Astrocyte of the spinal cord (primary cell): ENCODE measurements around the gene MPND.

Experiments used
- DNase-seq: peaks from one replicate; pipeline ENCODE4 v3.0.0; 2011; ENCODE audit warnings: low read depth, low spot score
- H3K4me3 ChIP-seq: 2 replicates; pipeline ENCODE4 v1.5.1; 2011; ENCODE audit warnings: low read depth, mild to moderate bottlenecking, low read length, moderate library complexity
- in situ Hi-C: cut with HindIII; loops from 2 replicates; pipeline ENCODE4 v1.10.0; 2017; ENCODE audit warnings: low sequenced_read_pairs
- TF ChIP-seq, protein P1 (sequence below): IDR thresholded peaks from 2 replicates; pipeline ENCODE4 v1.5.1; 2012; ENCODE audit warnings: low read depth, mild to moderate bottlenecking, low read length, inconsistent platforms

The MPND gene

DNA sequence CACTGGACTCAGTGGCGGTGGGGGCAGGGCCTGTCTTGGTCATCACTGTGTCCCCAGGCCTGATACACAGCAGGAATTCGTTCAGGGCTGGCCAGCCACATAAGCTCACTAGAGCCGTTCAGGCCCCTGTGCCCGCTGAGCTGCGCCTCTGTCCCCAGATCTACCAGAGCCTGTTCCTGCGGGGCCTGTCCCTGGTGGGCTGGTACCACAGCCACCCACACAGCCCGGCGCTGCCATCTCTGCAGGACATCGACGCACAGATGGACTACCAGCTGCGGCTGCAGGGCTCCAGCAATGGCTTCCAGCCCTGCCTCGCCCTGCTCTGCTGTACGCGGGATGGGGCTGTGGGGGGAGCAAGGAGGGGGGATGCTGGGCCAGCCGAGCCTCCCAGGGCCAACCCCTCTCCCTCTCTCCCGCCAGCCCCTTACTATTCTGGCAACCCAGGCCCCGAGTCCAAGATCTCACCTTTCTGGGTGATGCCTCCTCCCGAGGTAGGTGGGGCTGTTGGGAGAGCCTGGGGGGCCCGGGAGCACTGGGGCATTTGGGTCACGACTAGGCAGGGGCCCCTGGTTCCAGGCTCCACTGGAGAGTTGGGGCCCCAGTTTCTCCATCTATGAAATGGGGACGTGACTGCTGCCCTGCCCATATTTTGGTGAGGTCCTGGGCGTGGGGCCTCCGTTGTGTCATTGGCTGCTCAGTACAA, 13.9 kb downstream of the MPND start:
- in situ Hi-C loops, result no loop called here
- no peak for DNase-seq
- no peak overlapping the region for H3K4me3 ChIP-seq
- TF ChIP-seq, protein P1, sequence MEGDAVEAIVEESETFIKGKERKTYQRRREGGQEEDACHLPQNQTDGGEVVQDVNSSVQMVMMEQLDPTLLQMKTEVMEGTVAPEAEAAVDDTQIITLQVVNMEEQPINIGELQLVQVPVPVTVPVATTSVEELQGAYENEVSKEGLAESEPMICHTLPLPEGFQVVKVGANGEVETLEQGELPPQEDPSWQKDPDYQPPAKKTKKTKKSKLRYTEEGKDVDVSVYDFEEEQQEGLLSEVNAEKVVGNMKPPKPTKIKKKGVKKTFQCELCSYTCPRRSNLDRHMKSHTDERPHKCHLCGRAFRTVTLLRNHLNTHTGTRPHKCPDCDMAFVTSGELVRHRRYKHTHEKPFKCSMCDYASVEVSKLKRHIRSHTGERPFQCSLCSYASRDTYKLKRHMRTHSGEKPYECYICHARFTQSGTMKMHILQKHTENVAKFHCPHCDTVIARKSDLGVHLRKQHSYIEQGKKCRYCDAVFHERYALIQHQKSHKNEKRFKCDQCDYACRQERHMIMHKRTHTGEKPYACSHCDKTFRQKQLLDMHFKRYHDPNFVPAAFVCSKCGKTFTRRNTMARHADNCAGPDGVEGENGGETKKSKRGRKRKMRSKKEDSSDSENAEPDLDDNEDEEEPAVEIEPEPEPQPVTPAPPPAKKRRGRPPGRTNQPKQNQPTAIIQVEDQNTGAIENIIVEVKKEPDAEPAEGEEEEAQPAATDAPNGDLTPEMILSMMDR, result no peak

DNA sequence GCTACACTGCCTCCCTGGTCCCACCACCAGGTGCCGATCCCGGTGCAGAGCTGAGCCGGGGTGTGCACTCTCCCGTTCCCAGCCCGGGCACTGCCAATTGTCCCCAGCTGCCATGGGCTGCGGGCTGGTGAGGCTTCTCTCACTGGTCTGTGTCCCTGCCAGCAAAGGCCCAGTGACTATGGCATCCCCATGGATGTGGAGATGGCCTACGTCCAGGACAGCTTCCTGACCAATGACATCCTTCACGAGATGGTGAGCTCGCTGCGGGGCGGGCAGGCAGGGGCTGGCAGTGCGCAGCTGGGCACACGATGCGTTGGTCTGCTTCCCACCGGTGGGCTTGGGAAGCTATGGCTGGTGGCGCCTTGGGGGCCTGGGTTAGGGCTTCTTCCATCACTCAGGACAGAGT, 14.6 kb downstream of the MPND start:
- TF ChIP-seq, protein P1, result no peak
- in situ Hi-C loops, result no loop called here
- no peak for DNase-seq
- H3K4me3 ChIP-seq, result no peak overlapping the region

DNA sequence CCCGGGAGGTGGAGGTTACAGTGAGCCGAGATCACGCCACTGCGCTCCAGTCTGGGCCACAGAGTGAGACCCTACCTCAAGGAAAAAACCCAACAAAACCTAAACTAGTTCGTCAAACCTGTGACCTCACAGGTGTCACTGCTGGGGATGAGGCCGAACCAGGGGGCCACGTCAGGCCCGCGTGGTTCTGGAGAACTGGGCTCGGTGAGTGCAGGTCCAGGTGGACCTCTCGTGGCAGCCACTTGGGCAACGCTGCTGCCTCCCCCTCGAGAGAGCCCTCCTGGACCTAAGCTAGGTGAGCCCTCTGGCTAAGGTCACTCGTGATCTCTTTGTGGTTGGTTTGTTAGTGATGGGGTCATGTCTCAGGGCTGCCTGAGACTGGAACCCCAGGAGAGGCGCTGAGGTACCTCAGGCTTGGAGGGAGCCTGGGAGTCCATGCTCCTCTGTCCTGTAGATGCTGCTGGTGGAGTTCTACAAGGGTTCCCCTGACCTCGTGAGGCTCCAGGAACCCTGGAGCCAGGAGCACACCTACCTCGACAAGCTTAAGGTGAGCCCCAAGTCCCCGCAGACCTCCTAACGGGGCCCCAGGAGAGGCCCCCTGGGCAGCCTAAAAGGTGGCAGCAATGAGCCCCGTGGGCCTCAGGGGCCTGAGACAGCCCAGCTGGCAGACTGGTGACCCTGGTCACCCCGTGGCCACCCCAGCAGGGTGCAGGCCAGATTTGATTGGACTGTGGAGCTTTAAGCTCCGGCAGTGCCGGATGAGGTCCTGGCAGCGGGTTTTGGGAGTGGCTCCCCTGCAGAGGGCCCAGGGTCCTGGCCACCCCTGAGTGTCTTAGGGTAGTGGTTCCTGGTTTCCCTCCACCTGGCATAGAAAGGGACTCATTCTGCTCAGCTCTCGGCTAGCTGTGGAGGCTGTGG, 15.6 kb downstream of the MPND start:
- no peak for DNase-seq
- in situ Hi-C loops, result no loop called here
- H3K4me3 ChIP-seq, result no peak overlapping the region
- TF ChIP-seq, protein P1, result no peak

DNA sequence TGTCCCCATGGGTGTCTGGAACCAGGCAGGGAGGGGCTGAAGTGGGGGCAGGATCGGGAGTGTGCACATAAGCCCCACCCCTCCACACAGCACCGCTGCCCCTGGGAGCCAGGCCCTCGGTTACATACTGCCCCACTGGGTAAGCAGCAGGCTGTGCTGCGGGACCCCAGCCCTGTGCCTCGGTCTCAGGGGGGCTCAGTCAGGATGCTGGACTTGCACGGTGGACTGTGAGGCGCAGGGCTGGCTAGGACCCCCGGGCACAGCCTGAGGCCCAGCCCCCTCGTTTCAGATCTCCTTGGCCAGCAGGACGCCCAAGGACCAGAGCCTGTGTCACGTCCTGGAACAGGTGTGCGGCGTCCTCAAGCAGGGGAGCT, 16.3 kb downstream of the MPND start:
- DNase-seq, result no peak
- in situ Hi-C loops, result no loop called here
- TF ChIP-seq, protein P1, result no peak
- no peak overlapping the region for H3K4me3 ChIP-seq

DNA sequence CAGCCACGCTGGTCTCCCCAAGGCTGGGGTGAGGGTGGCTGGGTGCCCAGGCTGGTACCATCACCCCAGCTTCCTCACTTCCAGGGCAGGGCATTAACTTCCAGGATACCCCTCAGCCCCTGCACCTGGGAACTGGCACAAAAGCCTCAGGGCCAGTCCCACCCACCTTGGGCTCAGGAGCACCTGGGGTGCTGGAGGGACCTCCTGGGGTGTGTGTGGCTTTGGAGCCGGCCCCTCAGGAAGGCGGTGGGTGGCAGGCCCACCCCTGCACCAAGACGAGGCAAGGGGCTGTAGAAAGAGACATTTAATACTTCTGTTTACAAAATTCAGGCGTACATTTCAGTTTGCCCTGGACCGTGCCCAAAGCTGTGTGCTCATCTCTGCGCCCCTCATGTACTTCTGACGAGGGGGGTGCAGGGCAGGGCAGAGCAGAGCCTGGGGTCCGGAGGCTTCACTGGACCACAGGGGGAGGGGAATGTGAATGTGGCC, 16.8 kb downstream of the MPND start:
- in situ Hi-C loops, result no loop called here
- DNase-seq, result no peak
- H3K4me3 ChIP-seq, result no peak overlapping the region
- TF ChIP-seq, protein P1, result no peak

DNA sequence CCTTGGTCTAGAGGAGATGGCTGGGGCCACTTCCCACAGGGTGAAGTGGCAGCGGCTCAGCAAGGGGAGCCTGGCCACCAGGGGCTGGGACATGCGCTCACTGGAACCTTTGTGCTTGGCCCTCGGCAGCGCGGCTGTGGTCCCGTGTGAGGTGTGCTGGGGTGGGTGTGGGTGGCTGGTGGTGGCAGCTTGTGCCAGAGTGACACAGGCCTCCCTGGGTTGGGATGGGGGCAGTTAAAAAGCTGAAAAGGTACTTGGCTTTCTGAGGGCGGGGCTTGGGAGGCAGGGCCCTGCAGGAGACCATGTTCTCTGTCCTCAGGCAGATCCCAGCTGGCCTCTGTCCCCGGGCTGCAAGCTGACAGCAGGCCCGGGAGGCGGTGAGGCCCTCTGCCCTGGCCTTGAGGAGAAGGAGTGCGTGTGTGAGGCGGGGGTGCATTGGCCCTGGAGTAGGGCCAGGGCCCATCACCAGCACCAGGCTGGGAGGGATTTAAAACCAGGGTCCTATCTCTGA, 17.3 kb downstream of the MPND start:
- in situ Hi-C loops, result no loop called here
- TF ChIP-seq, protein P1, result no peak
- no peak overlapping the region for H3K4me3 ChIP-seq
- no peak for DNase-seq
